ENCODE measurements around the gene MRGPRE.

DNA sequence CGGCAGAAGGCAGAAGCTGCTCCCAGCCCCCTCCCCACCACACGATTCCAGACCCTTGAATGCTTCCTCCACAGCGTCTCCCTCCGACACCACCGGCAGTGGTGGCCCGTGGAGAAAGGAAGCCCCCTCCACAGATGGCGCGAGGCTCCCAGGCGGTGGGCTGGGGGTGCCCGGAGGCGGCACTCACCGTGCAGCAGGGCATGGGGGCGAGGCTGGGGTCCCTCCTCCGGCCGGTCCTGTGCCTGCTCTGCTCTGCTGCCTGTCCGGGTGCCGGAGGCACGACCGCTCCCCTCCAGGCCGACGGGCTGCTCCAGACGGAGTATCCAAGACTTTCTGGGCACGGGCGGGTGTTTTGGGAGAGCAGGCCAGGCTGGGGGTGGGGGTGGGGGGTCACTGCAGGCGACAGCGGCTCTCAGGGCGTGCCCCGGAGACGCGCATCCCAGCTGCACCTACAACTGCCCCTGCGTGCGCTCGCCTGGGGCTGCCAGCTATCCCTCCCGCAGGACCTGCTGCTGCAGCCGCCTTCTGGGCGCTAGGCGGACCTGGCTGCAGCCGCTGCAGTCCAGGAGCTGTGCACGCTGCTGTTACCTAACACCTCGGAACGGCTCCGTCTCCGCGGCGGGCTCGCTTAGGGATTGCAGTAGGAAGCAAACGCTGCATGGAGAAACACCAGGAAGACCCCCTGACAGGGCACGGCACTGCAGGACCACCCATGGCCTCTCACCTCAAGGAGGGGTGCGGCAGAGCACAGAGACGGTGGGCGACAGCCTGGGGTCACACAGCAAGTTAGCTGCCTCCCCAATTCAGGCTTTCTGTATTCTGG lies 28.8 kb downstream of the MRGPRE start:
- TF ChIP-seq EZH2phosphoT487 (IDR thresholded peaks at IDR 0.05; ENCODE audit: borderline replicate concordance, low read length), result no peak
- TF ChIP-seq, protein P1, sequence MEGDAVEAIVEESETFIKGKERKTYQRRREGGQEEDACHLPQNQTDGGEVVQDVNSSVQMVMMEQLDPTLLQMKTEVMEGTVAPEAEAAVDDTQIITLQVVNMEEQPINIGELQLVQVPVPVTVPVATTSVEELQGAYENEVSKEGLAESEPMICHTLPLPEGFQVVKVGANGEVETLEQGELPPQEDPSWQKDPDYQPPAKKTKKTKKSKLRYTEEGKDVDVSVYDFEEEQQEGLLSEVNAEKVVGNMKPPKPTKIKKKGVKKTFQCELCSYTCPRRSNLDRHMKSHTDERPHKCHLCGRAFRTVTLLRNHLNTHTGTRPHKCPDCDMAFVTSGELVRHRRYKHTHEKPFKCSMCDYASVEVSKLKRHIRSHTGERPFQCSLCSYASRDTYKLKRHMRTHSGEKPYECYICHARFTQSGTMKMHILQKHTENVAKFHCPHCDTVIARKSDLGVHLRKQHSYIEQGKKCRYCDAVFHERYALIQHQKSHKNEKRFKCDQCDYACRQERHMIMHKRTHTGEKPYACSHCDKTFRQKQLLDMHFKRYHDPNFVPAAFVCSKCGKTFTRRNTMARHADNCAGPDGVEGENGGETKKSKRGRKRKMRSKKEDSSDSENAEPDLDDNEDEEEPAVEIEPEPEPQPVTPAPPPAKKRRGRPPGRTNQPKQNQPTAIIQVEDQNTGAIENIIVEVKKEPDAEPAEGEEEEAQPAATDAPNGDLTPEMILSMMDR (IDR thresholded peaks at IDR 0.05; ENCODE audit: low read depth, low read length, poor library complexity, severe bottlenecking), result no peak
